Brain microvascular endothelial cell (primary cell): ENCODE data around the gene DNAJB6.

Source experiments
- DNase-seq: peaks from one replicate; pipeline ENCODE4 v3.0.0-alpha.2; 2020
- H3K27ac ChIP-seq: fragments of 250-450 bp; sonication (Bioruptor Pico); 2 replicates; pipeline ENCODE4 v1.5.1; 2020; ENCODE audit warnings: mild to moderate bottlenecking, moderate library complexity
- H3K27me3 ChIP-seq: fragments of 250-450 bp; sonication (Bioruptor Pico); replicated peaks from 2 replicates; pipeline ENCODE4 v1.5.1; 2020; ENCODE audit warnings: mild to moderate bottlenecking
- H3K36me3 ChIP-seq: fragments of 250-450 bp; sonication (Bioruptor Pico); replicated peaks from 2 replicates; pipeline ENCODE4 v1.5.1; 2020; ENCODE audit warnings: mild to moderate bottlenecking
- H3K4me3 ChIP-seq: 2 replicates; pipeline ENCODE4 v1.5.1; 2011; ENCODE audit warnings: low read depth, mild to moderate bottlenecking, control low read depth, low read length, moderate library complexity
- CTCF ChIP-seq: IDR thresholded peaks from 2 replicates; pipeline ENCODE4 v1.5.1; 2011; ENCODE audit warnings: low read depth, mild to moderate bottlenecking, moderate library complexity, low read length, control low read depth, inconsistent platforms; ENCODE audit errors: missing control alignments
- in situ Hi-C: cut with HindIII; loops from 2 replicates; pipeline ENCODE4 v1.10.0; 2017; ENCODE audit warnings: low sequenced_read_pairs, low pct_ligation_motif_present

The DNAJB6 gene

DNA sequence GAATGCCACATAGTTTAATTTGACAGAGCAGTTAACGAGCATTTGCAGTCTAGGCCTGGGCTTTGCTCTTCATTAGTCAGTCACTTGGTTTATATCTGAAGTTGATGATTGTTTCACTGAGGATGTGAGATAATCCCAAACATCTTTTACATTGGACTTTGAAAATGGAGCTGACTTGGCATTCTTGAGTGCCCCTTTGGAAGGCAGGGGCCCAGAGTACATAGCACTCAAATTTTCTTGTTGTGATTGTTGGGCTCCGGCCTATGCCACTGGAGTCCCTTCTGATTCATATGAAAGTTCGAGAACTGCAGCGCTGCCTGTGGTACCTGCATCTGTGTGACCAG lies 21.9 kb downstream of the DNAJB6 start:
- H3K36me3 ChIP-seq, result peaks cover 48% of the 10 kb centered on the region
- in situ Hi-C loops, result no loop called here
- H3K27ac ChIP-seq, result no peak overlapping the region
- no peak for DNase-seq
- no peak overlapping the region for H3K4me3 ChIP-seq
- no peaks in the 10 kb centered on the region for H3K27me3 ChIP-seq
- no peak for TF ChIP-seq CTCF

DNA sequence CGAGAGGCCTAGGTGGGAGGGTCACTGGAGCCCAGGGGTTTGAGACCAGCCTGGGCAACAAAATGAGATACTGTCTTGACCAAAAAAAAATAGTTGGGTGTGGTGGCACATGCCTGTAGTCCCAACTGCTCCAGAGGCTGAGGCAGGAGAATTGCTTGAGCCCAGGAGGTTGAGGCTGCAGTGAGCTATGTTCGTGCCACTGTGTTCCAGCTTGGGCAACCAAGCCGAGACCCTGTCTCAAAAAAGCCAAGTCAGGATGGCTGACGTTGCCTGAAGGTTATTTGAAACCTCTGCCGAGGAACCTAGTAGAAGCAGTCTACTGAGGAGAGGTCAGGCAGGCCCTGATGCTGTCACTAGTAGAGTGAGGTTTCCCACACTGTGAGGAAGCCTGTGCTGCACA lies 22.8 kb downstream of the DNAJB6 start:
- TF ChIP-seq CTCF, result no peak
- Histone ChIP-seq H3K4me3 (no peak overlapping the region), H3K36me3 (peaks cover 56% of the 10 kb centered on the region), H3K27me3 (no peaks in the 10 kb centered on the region), H3K27ac (no peak overlapping the region)
- no peak for DNase-seq
- in situ Hi-C loops, result no loop called here

DNA sequence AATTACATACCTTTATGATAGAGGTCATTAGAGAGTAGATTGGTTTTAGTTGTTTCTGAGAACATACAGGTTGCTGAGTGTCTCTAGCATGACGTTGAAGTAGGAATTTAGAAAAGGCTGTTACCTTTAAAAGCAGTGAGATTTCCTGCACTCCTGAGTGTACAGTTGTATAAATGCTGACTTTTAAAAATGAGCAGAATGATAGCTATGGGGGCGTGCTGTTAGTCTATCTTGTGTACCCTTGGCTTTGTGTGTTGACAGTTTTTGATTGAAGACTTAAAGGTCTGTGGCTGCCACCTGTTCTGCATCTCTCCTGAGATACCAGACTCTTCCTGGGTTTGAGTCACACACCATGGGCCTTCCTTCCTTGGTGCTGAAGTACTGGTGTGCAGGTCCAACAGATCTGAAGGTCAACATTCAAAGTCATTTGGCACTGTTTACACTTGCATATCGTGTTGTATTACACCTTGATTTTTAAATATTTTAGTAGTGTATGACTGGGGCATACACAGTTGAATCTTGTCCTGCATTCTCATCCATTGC lies 23.8 kb downstream of the DNAJB6 start:
- DNase-seq, result no peak
- Histone ChIP-seq H3K4me3 (no peak overlapping the region), H3K27me3 (no peaks in the 10 kb centered on the region), H3K36me3 (peaks cover 66% of the 10 kb centered on the region), H3K27ac (no peak overlapping the region)
- in situ Hi-C loops, result no loop called here
- no peak for TF ChIP-seq CTCF

DNA sequence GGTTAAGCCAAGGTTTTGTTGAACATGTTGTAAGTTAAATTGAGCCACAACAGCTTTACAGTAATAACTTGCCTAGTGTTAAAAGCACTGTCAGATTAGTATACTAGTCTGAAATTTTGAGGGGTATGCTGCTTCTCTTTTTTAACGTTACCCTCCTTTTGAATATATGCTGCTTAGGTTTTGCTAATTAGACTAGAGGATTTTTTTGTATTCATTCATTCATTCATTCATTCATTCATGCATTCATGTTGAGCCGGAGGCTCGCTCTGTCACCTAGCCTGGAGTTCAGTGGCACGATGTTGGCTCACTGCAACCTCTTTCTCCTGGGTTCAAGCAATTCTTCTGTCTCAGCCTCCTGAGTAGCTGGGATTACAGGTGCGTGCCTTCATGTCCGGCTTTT lies 24.7 kb downstream of the DNAJB6 start:
- no peaks in the 10 kb centered on the region for H3K27me3 ChIP-seq
- H3K36me3 ChIP-seq, result peaks cover 73% of the 10 kb centered on the region
- in situ Hi-C loops, result no loop called here
- no peak for TF ChIP-seq CTCF
- no peak overlapping the region for H3K27ac ChIP-seq
- H3K4me3 ChIP-seq, result no peak overlapping the region
- no peak for DNase-seq

- DNase-seq, result no peak
- H3K36me3 ChIP-seq, result peaks cover 85% of the 10 kb centered on the region
- no peak for TF ChIP-seq CTCF
- no peak overlapping the region for H3K4me3 ChIP-seq
- in situ Hi-C loops, result no loop called here
- no peaks in the 10 kb centered on the region for H3K27me3 ChIP-seq
- no peak overlapping the region for H3K27ac ChIP-seq
Observed at GRCh38 chr7:157362729-157363128, 25.9 kb downstream of the DNAJB6 start.

DNA sequence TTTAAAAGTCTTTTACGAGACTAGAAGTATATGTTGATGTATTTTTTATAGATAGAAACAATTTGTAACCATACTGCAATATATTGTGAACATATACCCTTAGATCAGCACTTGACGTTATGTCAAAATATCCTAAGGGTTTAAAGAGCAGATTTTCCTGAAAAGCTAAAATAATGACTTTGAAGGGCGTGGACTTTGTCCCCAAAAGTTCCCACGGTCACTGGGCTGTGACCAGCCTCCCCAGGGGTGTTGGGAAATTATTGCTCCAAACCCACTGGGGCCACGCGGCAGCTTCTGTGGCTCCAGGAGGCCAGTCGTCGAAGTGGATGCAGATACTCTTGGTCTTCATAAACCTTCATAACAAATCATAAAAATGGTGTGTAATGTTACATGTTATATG lies 29.9 kb downstream of the DNAJB6 start:
- Histone ChIP-seq H3K27me3 (no peaks in the 10 kb centered on the region), H3K4me3 (no peak overlapping the region), H3K27ac (no peak overlapping the region), H3K36me3 (peaks cover 89% of the 10 kb centered on the region)
- TF ChIP-seq CTCF, result no peak
- DNase-seq, result no peak
- in situ Hi-C loops, result no loop called here
